HG03095 (cell line): ENCODE results near the gene GRK2.
A peak's percentile ranks its signal among the peaks of the same experiment; 100 is the strongest.
"Not testable (repeated sequence)": the region's sequence is repeated elsewhere in the genome, so short reads cannot be mapped to it uniquely, and the experiment has no call there.

Experiments
- ATAC-seq: cut with Tn5 transposase; IDR thresholded peaks from one replicate; pipeline ENCODE4 v1.9.1; 2021; ENCODE audit warnings: moderate library complexity; ENCODE audit not compliant: unreplicated experiment

Gene GRK2

GRCh38 chr11:67311051-67311555 is 44.8 kb downstream of the GRK2 start:
- ATAC-seq = no peak

GRCh38 chr11:67311556-67312082 is 45.3 kb downstream of the GRK2 start:
- ATAC-seq = no peak

DNA sequence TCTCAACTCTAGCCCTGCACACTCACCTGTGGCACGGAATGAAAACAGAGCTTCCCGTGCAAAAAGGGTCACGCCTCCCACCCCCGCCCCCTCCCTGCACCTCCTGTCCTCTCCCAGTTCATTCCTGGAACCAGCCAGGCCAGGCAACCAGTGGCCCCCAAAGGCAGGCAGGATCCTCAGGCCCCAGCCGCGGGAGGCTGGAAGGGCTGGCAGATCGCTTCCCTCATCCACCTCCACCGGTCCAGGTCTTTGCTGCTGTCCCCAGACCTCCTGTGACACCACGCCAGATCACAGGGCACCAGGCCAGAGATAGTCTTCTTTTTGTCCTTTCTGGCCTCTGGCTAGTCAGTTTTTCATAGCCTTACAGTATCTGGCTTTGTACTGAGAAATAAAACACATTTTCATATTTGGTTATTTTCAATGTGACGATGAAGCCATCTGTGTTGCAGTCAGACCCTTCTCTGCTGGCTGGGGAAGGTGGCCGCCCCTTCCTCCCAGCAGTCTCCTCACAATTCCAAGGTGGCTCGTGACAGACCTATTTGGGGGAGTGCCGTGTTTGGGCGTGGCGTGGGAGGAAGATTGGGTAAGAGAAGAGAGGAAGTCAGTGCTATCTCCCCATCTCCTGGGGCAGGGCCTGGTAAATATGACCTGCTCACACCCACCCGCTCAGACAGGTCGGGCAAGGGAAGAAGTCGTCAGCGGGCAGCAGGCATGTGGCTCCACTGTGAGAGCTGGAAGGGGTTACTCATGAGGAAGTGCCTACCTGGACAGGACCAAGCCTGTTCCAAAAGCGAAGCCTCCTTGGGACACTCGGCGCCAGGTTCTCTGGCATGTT is 46.1 kb downstream of the GRK2 start:
- ATAC-seq = no peak

DNA sequence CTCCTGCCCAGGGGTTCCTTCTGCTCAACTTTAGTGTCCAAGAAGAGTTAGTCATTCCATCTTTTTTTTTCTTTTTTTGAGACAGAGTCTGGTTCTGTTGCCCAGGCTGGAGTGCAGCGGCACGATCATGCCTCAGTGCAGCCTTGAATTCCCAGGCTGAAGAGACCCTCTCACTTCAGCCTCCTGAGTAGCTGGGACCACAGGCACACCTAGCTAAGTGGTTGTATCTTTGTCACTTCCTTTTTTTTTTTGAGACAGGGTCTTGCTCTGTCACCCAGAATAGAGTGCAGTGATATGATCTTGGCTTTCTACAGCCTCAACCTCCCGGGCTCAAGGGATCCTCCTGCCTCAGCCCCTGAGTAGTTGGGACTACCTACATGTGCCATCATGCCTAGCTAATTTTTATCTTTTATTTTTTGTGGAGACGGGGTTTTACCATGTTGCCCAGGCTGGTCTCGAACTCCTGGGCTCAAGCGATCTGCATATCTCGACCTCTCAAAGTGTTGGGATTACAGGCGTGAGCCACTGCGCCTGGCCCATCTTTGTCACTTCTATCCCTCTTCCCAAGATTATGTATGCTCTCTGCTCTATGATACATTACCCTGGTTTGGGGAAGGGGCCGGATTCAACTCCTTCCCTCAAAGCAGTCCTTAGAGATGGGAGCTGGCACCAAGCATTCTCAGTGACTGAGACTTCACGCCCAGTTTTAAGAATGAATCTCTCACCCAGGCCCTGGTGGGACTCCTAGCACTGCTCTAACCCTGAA is 47.0 kb downstream of the GRK2 start:
- ATAC-seq = no peak

DNA sequence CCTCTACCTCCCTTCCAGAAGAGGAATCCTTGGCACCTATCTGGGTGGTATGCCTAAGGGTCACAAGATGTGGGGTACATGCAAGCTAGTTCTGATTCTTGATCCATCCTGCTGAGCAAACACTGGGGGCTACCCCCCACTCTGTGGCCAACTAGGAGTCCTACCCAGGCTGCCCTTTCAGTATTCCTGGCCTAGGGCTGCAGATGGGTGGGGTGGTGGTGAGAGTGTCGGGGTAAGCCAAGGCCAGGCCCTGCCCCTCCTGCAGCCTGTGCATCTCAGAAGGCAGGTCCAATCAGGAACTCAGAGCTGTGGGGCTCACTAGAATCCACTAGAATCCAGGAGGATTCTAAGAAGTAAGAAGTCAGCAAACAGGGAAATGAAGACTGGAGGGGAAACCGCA is 47.9 kb downstream of the GRK2 start:
- no peak for ATAC-seq

GRCh38 chr11:67315325-67315909 is 49.1 kb downstream of the GRK2 start:
- ATAC-seq = no peak

DNA sequence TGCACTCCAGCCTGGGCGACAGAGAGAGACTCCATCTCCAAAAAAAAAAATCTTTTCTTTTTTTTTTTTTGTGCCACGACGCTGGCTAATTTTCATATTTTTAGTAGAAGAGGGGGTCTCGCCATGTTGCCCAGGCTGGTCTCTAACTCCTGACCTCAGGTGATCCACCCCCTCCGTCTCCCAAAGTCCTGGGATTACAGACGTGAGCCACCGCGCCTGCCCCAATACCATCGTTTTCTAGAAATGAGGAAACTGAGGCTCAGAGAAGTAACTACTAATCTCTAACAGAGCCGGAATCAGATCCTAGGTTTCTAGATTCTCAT is 50.6 kb downstream of the GRK2 start:
- ATAC-seq = no peak

- ATAC-seq = peak; percentile 68
Measured at GRCh38 chr11:67317205-67317887, 51.1 kb downstream of the GRK2 start.

DNA sequence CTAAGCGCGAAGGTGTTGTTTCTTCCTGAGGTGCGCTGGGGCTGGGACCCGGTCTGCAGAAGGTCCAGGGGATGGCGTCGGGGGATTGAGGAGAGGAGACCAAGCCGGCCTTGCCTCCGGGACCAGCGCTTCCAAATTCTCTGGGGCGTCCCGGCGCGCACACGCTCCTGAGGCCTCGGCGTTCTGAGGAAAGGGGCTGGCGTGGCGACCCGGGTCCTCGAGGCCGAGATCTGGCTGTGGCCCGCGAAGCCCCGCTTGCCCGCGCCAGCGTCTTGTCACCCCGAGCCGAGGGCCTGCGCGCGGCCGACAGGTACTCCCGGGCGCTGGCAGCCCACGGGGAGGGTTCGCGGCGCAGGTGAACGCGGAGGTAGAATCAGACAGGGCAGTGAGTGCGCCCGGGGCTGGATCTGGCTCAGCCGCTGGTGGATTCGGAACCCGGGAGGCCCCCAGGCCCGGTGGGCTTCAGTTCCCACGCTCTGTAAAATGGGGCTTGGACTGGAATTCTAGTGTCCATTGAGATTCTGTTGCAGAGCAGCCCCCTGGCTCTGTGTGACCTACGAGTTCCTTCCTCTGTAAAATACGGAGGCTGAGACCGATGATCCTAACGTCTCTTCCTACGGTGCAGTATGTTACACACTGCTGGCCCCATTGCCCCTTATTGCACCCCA is 51.7 kb downstream of the GRK2 start:
- no peak for ATAC-seq

DNA sequence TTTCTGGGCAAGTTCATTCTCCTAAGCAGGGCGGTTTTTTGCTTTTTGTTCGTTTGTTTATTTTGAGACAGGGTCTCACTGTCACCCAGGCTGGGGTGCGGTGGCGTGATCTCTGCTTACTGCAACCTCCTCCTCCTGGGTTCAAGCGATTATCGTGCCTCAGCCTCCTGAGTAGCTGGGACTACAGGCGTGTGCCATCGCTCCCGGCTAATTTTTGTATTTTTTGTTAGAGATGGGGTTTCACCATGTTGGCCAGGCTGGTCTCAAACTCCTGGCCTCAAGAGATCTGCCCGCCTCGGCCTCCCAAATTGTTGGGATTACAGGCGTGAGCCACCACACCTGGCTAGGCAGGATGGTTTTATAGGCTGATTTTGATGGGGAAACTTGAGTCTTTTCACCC is 52.6 kb downstream of the GRK2 start:
- ATAC-seq = not testable (repeated sequence)

DNA sequence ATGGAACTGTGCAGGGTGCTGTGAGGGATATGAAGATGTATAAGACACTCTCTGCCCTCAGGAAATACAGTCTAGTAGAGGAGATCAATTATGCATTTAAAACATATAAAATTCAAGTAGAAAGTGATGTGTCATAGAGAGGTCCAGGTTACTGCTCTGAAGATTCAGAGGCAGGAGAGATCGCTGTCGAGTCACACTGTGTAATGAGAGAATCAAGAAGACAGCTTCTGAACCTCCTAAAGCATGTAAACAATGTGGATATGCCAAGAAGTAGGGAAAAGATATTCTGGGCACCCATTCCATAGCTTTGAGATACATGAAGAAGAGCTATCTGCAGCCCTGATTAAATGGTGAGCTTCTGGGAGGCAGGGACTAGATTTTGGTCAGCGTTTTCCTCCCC is 53.7 kb downstream of the GRK2 start:
- ATAC-seq = no peak

DNA sequence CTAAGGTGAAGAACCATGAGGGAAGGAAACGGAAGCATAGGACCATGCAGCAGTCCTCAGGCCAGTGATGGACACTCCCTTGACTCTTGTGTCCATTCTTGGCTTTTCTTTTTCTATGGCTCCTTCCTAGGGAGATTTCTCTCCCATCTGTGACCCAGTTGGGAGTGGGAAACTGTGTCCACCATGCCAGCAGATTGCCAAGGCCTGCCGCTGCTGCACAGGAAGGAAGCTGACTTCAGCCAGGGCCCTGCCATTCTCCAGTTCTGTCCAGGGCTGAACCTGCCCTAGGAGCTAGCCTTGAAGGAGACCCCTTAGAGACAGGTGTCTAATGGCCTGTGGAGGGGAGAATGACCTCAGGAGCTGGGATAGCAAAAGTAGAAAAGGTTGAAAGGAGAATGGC is 54.4 kb downstream of the GRK2 start:
- ATAC-seq = no peak

- ATAC-seq = no peak
Measured at GRCh38 chr11:67321313-67321871, 55.1 kb downstream of the GRK2 start.

GRCh38 chr11:67322049-67322448 is 55.8 kb downstream of the GRK2 start:
- ATAC-seq = no peak

DNA sequence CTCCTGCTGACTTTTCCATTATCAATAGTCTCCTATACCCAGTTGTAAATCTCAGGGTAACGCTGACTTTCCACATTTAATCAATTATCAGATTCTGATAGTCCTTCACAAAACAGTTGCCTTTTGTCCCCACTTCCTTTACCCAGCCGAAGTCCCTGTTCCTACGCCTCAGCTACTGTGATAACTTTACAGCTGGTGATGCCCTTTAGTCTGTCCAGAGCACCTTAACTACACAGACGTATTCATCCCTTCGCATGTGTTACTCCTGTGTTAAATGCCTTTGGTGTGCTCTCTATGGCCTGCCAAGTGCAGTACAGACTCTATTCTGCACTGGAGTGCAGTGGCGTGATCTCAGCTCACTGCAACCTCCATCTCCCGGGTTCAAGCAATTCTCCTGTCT is 57.3 kb downstream of the GRK2 start:
- no peak for ATAC-seq

DNA sequence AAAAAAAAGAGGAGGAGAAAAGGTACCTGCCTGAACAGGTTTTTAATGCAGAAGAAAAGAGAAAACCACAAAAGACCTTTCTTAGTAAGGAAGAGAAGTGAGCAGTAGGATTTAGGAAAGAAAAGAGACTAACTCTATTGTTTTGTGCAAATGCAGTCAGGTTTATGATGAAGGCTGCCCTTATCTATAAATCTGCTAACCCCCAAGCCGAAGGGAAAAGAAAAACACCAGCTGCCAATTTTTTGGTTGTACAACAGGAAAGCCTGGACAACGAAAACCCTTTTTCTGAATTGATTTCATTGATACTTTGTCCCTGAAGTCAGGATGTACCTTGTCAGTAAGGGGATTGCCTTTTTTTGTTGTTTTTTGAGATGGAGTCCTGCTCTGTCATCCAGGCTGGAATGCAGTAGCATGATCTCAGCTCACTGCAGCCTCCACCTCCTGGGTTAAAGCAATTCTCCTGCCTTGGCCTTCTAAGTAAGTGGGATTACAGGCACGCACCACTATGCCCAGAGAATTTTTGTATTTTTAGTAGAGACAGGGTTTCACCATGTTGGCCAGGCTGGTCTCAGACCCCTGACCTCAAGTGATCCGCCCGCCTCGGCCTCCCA is 65.9 kb downstream of the GRK2 start:
- no peak for ATAC-seq
